Body of pancreas (tissue), 4 donors: ENCODE data around the gene SLC9A9. TPM values are rescaled to one million over a fixed set of nuclear protein-coding genes. Genes with fewer than 3 reads are reported as not detected.

Experiments
- ATAC-seq: fragments of 150-250 bp; one replicate; pipeline ENCODE4 v1.9.1; 2016
- DNase-seq, 4 donors: peaks; one replicate each; pipeline ENCODE4 v3.0.0-alpha.2; 2019
- H3K27ac ChIP-seq, 4 donors: fragments of 200-600 bp; sonication (generic); 1 replicate in 3 of 4; 2 replicates in 1 of 4; pipeline versions ENCODE4 v1.5.1 to v1.6.1; 2016 to 2019; ENCODE audit warnings: mild to moderate bottlenecking in 1 of 4, mixed read lengths in 1 of 4, moderate library complexity in 1 of 4
- H3K27me3 ChIP-seq, 2 donors: fragments of 200-600 bp; sonication (generic); one replicate each; pipeline ENCODE4 v1.6.0; 2016; ENCODE audit warnings: mild to moderate bottlenecking in 1 of 2
- H3K36me3 ChIP-seq, 2 donors: fragments of 200-600 bp; sonication (generic); replicated peaks in 1 of 2; 2 replicates each; pipeline ENCODE4 v1.5.1; 2016; ENCODE audit warnings: low read depth in 2 of 2; ENCODE audit not compliant: insufficient read depth in 1 of 2
- H3K4me1 ChIP-seq: fragments of 200-600 bp; sonication (generic); one replicate; pipeline ENCODE4 v1.6.0; 2016
- H3K4me3 ChIP-seq, 2 donors: fragments of 200-600 bp; sonication (generic); 1 replicate in 1 of 2; 2 replicates in 1 of 2; pipeline ENCODE4 v1.5.1; 2016 to 2019
- H3K9me3 ChIP-seq, 3 donors: fragments of 200-600 bp; sonication (generic); 1 replicate in 2 of 3; 2 replicates in 1 of 3; pipeline ENCODE4 v1.5.1; 2016
- POLR2A ChIP-seq, 3 donors: fragments of 450-650 bp; IDR thresholded peaks; one replicate each; pipeline ENCODE4 v1.6.1; 2016; ENCODE audit warnings: antibody characterized with exemption in 3 of 3, mild to moderate bottlenecking in 2 of 3
- WGBS, 2 donors: methylation state at CpG; one replicate each; pipeline ENCODE4 v1.1.5; 2017; 5-methylcytosine and 5-hydroxymethylcytosine counted together
- intact Hi-C: fragments of 100-400 bp; cut with DNase I; formaldehyde crosslinking; loops from one replicate; pipeline ENCODE4 v1.15.1; 2023
- total RNA-seq, 2 donors: library from RNA; depleted of rRNA; stranded (reverse); fragments of >200 nt; gene quantifications; one replicate each; pipeline ENCODE4 v1.1.0, GENCODE V29; 2016
- TF ChIP-seq, protein P1 (sequence below), 7 experiments: fragments of 450-650 bp in 4 of 7; fragments of 200-600 bp in 3 of 7; sonication (generic) in 3 of 7; IDR thresholded peaks; one replicate each; pipeline ENCODE4 v1.5.1; 2016 to 2019; ENCODE audit warnings: antibody characterized with exemption in 7 of 7

SLC9A9 gene
- total RNA-seq, 2 donors from 2014 or later: 1.6 to 2.3 TPM

DNA sequence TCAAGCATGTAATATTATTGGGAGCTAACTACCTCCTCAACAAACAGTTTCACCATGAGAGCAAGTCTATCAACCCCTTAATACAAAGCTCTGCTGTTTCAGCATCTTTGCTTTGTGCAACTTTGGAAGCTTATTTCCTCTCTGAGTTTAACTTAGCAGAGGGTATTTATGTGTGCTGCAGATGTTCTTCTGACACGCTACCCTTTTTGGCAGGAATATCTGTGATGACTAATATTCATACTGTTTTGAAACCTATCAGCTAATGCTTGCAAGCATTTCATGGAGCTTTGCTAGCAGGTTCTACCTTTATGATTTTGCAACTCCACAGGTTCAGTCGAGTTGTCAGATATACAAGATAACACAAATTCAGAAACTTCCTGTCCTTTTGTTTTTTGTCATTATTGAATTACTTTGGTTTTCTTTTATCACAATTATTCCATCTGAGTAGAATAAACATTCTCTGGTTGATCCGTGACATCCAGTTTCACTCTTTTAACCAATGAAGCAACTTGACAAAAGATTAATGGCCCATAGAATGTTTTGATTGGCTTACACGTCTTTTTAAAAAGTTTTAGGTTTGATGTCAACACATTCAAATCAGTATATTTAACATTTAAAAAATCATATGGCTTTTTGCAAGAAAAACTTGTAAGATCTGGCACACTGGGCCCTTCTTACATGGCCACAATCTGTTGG is 1.7 kb upstream of the SLC9A9 start:
- ATAC-seq (no peak), DNase-seq (no peak)
- intact Hi-C loops: no loop called here

DNA sequence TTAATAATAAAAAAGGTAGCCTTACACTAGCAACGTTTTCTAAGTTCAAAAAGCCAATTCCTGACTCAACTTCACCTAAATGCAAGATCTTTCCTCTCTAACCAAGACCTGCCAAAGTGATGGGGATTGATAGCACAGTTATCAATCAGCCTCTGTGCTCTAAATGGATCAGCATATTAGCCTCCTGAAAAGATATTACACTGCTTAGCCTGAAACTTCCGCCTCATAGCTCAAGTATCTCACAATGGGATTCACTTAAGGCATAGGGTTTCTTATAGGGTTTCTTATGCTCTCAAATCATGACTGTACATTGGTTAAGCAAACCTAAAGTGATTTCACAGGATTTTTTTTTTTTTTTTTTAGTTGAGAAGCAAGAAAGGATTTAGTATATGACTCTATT is 436 bp upstream of the SLC9A9 start:
- intact Hi-C loops: no loop called here
- Histone ChIP-seq H3K36me3 (no peaks in the 10 kb centered on the region), H3K27ac (no peak overlapping the region), H3K4me3 (no peak overlapping the region), H3K4me1 (no peaks in the 10 kb centered on the region), H3K27me3 (no peaks in the 10 kb centered on the region), H3K9me3 (no peaks in the 10 kb centered on the region)
- no peak for ATAC-seq
- no peak for DNase-seq
- WGBS, 2 donors: 45 to 50% methylated on average over 2 of the region's 2 CpGs
- TF ChIP-seq, protein P1, sequence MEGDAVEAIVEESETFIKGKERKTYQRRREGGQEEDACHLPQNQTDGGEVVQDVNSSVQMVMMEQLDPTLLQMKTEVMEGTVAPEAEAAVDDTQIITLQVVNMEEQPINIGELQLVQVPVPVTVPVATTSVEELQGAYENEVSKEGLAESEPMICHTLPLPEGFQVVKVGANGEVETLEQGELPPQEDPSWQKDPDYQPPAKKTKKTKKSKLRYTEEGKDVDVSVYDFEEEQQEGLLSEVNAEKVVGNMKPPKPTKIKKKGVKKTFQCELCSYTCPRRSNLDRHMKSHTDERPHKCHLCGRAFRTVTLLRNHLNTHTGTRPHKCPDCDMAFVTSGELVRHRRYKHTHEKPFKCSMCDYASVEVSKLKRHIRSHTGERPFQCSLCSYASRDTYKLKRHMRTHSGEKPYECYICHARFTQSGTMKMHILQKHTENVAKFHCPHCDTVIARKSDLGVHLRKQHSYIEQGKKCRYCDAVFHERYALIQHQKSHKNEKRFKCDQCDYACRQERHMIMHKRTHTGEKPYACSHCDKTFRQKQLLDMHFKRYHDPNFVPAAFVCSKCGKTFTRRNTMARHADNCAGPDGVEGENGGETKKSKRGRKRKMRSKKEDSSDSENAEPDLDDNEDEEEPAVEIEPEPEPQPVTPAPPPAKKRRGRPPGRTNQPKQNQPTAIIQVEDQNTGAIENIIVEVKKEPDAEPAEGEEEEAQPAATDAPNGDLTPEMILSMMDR (IDR thresholded peaks at IDR 0.05): no peak
- no peak for TF ChIP-seq POLR2A (IDR thresholded peaks at IDR 0.05)

More for the DNA sequence above, 1.7 kb upstream of the SLC9A9 start:
- no peaks in the 10 kb centered on the region for H3K4me1 ChIP-seq
- H3K9me3 ChIP-seq: no peaks in the 10 kb centered on the region
- TF ChIP-seq, protein P1 (IDR thresholded peaks at IDR 0.05): no peak
- no peak for TF ChIP-seq POLR2A (IDR thresholded peaks at IDR 0.05)
- 32 to 43% methylated on average over 4 of the region's 4 CpGs for WGBS, 2 donors
- H3K27me3 ChIP-seq: no peaks in the 10 kb centered on the region
- H3K4me3 ChIP-seq: no peak overlapping the region
- H3K36me3 ChIP-seq: no peaks in the 10 kb centered on the region
- H3K27ac ChIP-seq: no peak overlapping the region

DNA sequence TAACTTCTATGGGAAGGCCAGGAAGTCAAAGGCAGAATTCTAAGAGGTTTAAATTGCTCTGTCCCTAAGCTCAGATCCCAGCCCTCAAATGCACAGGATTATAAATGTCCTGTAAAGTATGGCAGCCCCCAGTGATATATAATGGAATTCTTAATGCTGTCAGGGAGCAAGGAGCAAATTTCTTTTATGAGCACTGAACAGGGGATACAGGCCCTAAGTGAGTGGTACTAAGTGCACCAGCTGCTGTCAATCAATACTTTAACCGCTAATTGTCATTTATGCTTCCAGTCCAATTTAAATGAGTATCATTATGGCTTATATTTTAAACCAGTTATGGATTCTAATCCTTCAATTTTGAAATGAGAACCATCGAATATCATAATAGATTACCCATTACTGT is 4.7 kb downstream of the SLC9A9 start:
- H3K4me3 ChIP-seq: no peak overlapping the region
- H3K27ac ChIP-seq: no peak overlapping the region
- H3K36me3 ChIP-seq: no peaks in the 10 kb centered on the region
- intact Hi-C loops: no loop called here
- TF ChIP-seq POLR2A (IDR thresholded peaks at IDR 0.05): no peak
- TF ChIP-seq, protein P1 (IDR thresholded peaks at IDR 0.05): no peak
- DNase-seq: no peak
- H3K27me3 ChIP-seq: no peaks in the 10 kb centered on the region
- no peak for ATAC-seq
- no peaks in the 10 kb centered on the region for H3K9me3 ChIP-seq
- 51 to 67% methylated on average over 2 of the region's 2 CpGs for WGBS, 2 donors
- no peaks in the 10 kb centered on the region for H3K4me1 ChIP-seq

DNA sequence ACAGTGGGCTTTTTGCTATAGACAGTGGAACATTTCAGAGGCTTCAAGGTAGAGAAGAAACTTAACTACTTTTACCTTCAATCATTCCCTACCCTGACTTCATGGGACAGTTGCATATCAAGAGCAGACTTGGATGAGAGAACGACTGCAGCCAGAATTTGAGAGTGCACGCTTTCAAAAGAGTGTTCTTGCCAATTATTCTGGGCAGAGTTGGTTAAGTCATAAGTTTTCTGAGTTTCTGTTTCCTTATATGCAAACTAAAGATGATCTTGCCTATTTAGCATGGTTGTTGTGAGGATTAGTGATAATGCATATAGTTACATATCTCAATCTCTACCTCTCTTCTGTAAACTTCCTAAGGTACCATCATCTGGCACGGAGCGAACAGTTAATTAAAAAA is 7.6 kb downstream of the SLC9A9 start:
- no peak for ATAC-seq
- 58 to 66% methylated on average over 4 of the region's 4 CpGs for WGBS, 2 donors
- no peak overlapping the region for H3K27ac ChIP-seq
- no peaks in the 10 kb centered on the region for H3K36me3 ChIP-seq
- H3K27me3 ChIP-seq: no peaks in the 10 kb centered on the region
- H3K4me3 ChIP-seq: no peak overlapping the region
- no peaks in the 10 kb centered on the region for H3K9me3 ChIP-seq
- H3K4me1 ChIP-seq: no peaks in the 10 kb centered on the region
- no peak for DNase-seq
- TF ChIP-seq POLR2A (IDR thresholded peaks at IDR 0.05): no peak
- TF ChIP-seq, protein P1 (IDR thresholded peaks at IDR 0.05): no peak
- intact Hi-C loops: no loop called here

DNA sequence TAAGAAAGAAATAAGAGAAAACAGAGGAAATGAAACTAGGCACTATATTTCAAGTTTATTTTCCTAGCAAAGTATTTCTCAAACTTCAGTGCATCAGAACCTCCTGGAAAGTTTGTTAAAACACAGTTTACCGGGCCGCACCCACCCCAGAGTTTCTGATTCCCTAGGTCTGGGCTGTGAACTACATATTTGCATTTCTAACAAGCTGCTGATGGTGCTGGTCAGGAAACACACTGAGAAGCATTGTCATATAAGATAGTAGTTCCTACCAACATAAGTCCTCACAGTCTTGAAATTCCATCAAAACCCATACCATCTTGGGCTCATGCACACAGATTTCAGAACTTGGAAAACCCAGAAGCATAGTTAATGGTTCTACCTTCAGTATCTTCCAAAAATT is 8.3 kb downstream of the SLC9A9 start:
- Histone ChIP-seq H3K36me3 (no peaks in the 10 kb centered on the region), H3K9me3 (no peaks in the 10 kb centered on the region), H3K27me3 (no peaks in the 10 kb centered on the region), H3K4me1 (no peaks in the 10 kb centered on the region), H3K4me3 (no peak overlapping the region), H3K27ac (no peak overlapping the region)
- WGBS, 2 donors: 54 to 57% methylated on average over 2 of the region's 2 CpGs
- TF ChIP-seq, protein P1 (IDR thresholded peaks at IDR 0.05): no peak
- TF ChIP-seq POLR2A (IDR thresholded peaks at IDR 0.05): no peak
- DNase-seq (no peak), ATAC-seq (no peak)
- intact Hi-C loops: no loop called here
